HG02973 (cell line): ENCODE measurements around the gene SCYGR4.
"Not testable (repeated sequence)": the region's sequence is repeated elsewhere in the genome, so short reads cannot be mapped to it uniquely, and the experiment has no call there.

Experiments
- ATAC-seq: cut with Tn5 transposase; IDR thresholded peaks from one replicate; pipeline ENCODE4 v1.9.1; 2021; ENCODE audit warnings: moderate library complexity; ENCODE audit not compliant: unreplicated experiment

The SCYGR4 gene

DNA sequence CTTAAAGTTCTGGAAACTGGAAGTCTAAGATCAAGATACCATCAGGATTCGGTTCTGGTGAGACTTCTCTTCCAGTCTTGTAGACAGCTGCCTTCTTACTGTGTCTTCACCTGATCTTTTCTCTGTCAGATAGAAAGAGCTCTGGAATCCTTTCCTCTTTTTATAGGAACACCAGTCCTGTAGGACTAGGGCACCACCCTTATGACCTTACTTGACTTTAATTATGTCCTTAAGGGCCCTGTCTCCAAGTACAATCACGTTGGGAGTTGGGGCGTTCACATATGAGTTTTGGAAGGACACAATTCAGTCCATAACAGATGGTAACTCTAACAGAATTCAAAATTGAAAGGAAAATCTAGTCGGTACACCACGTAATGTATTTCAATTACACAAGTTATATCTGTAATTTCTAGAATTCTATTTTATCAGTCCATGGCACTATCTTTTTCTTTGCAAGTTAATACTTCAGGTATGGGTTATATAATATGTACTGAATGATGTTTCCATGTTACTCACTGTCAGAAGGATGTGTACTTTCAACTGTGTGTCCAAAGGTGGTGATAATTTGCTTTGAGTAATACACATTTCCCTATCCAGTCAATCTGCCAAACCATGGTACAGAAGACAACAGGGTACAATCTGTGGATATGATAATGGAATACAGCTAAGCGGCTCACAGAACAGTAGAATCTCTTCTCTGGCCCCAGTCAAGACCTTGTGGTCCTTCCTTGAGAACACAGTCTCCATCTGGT lies 48.1 kb downstream of the SCYGR4 start:
- no peak for ATAC-seq

GRCh38 chr2:227666631-227667170 lies 49.4 kb downstream of the SCYGR4 start, which contains the start of gene SCYGR5:
Gene SCYGR5, plus strand, starts transcription at chr2:227666804. Its CDS starts 0 bp downstream, at chr2:227666804.
- not testable (repeated sequence) for ATAC-seq
